Panc1 (cell line): ENCODE measurements around the gene CCDC85A. TPM values are rescaled to one million over a fixed set of nuclear protein-coding genes. Genes with fewer than 3 reads are reported as not detected.

Experiments
- ATAC-seq: fragments of 200-7000 bp; cut with Tn5 transposase; 2 replicates; pipeline ENCODE4 v1.9.1; 2020; ENCODE audit warnings: mild to moderate bottlenecking, moderate library complexity
- BruUV-seq: library from RNA; stranded (reverse); fragments of 400-500 nt; replicated peaks from 2 replicates; lab custom pipeline; 2021; lab: Mats Ljungman, UMichigan
- CTCF ChIA-PET: fragments of 300-600 bp; sonication (Branson Sonifier 250); formaldehyde crosslinking; loops from one replicate; lab custom pipeline; 2022; ENCODE audit warnings: antibody characterized with exemption; lab: Charles Lee
- POLR2A ChIA-PET: fragments of 300-600 bp; sonication (Branson Sonifier 250); formaldehyde crosslinking; loops from one replicate; lab custom pipeline; 2022; ENCODE audit warnings: antibody characterized with exemption; lab: Charles Lee
- DNase-seq: peaks from one replicate; pipeline ENCODE4 v3.0.0-alpha.2; 2010; ENCODE audit warnings: low read depth, low spot score
- H3K27ac ChIP-seq: 2 replicates; pipeline ENCODE4 v1.5.1; 2011; ENCODE audit warnings: mild to moderate bottlenecking, low read length, inconsistent platforms
- H3K27me3 ChIP-seq: fragments of 200-500 bp; sonication (Bioruptor generic); 2 replicates; pipeline ENCODE4 v1.6.0; 2014; ENCODE audit warnings: low read length, inconsistent platforms; ENCODE audit not compliant: control insufficient read depth, insufficient read depth
- H3K36me3 ChIP-seq: fragments of 200-500 bp; sonication (Bioruptor generic); 2 replicates; pipeline ENCODE4 v1.5.1; 2014; ENCODE audit warnings: inconsistent platforms, mild to moderate bottlenecking, low read length, moderate library complexity; ENCODE audit not compliant: control insufficient read depth, insufficient read depth
- H3K4me1 ChIP-seq: 2 replicates; pipeline ENCODE4 v1.5.1; 2011; ENCODE audit warnings: inconsistent platforms, mild to moderate bottlenecking, low read length, moderate library complexity; ENCODE audit not compliant: control insufficient read depth, insufficient read depth
- H3K4me3 ChIP-seq, 2 experiments: 2 replicates each; pipeline ENCODE4 v1.5.1; 2011 to 2012; ENCODE audit warnings: low read depth in 2 of 2, low read length in 2 of 2, mild to moderate bottlenecking in 2 of 2, inconsistent platforms in 1 of 2, moderate library complexity in 1 of 2
- H3K9me3 ChIP-seq: fragments of 200-500 bp; sonication (Bioruptor generic); 2 replicates; pipeline ENCODE4 v1.5.1; 2014; ENCODE audit warnings: low read depth, mild to moderate bottlenecking, inconsistent platforms, low read length, moderate library complexity; ENCODE audit not compliant: control insufficient read depth, insufficient read depth
- POLR2AphosphoS5 ChIP-seq: IDR thresholded peaks from 2 replicates; pipeline ENCODE4 v1.6.1; 2012; ENCODE audit warnings: mild to moderate bottlenecking, low read depth, low read length, moderate library complexity
- SIN3A ChIP-seq: IDR thresholded peaks from 2 replicates; pipeline ENCODE4 v1.6.1; 2012; ENCODE audit warnings: low read depth, mild to moderate bottlenecking, low read length, moderate library complexity, borderline replicate concordance; ENCODE audit not compliant: insufficient read depth
- TCF7L2 ChIP-seq: IDR thresholded peaks from 2 replicates; pipeline ENCODE4 v1.6.1; 2011; ENCODE audit warnings: mild to moderate bottlenecking, low read depth, low read length, inconsistent platforms
- in situ Hi-C: cut with HindIII; loops from 2 replicates; pipeline ENCODE4 v1.10.0; 2016; ENCODE audit warnings: low sequenced_read_pairs, low pct_unique_long_range_greater_than_20kb
- intact Hi-C: fragments of 100-400 bp; cut with micrococcal nuclease; formaldehyde crosslinking; loops from one replicate; pipeline ENCODE4 v1.10.0; 2022; ENCODE audit not compliant: unreplicated experiment
- total RNA-seq: library from RNA; stranded (reverse); gene quantifications from one replicate; pipeline ENCODE4 v1.2.1, GENCODE V29; 2021; ENCODE audit not compliant: unreplicated experiment
- TF ChIP-seq, protein P1 (sequence below), 2 experiments: IDR thresholded peaks; 2 replicates each; pipeline ENCODE4 v1.6.1; 2011 to 2012; ENCODE audit warnings: low read depth in 2 of 2, control low read depth in 1 of 2, low read length in 1 of 2, mild to moderate bottlenecking in 1 of 2, moderate library complexity in 1 of 2; ENCODE audit not compliant: insufficient read depth in 1 of 2
- TF ChIP-seq, protein P2 (sequence below): fragments of 450-650 bp; IDR thresholded peaks from 2 replicates; pipeline ENCODE4 v1.5.1; 2017; ENCODE audit warnings: mild to moderate bottlenecking

Gene CCDC85A
- total RNA-seq, 1 experiment from 2014 or later, result 0.05 TPM

DNA sequence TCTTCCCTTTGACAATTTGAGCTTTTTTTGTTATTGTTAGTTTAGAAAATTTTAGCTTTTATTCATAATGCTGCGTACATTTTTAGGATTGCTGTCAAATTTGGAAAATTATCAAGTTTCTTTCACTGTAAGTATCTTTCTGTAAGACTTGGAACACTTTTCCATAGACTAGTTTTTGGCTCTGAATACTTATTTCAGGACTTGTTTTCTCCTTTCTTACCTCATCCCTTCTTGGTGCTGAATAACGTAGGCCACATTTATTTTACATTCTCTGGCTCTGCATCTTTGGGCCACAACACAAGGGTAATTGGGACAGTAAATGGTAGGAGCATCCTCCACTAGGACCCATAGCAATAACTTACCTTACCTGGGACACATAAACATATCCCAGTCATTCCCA lies 85.1 kb downstream of the CCDC85A start:
- in situ Hi-C loops, result no loop called here
- CTCF ChIA-PET, result no interaction called here

DNA sequence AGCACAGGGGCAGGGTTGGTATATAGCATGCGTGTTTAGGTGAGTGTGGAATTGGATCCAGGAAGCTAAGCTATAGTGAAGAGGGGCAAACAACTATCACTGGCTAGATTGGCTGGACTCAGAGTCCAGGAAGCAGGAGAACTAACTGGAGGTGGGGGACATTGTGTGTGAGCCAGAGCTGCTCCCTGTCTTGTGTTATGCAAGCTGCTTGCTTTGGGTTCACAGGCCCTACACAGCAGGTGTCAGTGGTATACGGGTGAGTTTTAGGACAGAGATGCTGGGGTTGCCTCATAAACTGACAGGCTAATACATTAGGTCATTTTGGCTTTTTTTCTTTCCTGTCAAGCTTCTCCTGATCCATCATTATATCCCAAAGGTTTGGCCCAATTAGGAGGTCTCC lies 87.5 kb downstream of the CCDC85A start:
- no peak for DNase-seq
- Histone ChIP-seq H3K36me3 (no peaks in the 10 kb centered on the region), H3K27ac (no peak overlapping the region), H3K9me3 (no peaks in the 10 kb centered on the region), H3K27me3 (no peaks in the 10 kb centered on the region; the same call in 1 of the 2 replicates), H3K4me3 (no peak overlapping the region), H3K4me1 (no peaks in the 10 kb centered on the region)
- TF ChIP-seq, protein P1, sequence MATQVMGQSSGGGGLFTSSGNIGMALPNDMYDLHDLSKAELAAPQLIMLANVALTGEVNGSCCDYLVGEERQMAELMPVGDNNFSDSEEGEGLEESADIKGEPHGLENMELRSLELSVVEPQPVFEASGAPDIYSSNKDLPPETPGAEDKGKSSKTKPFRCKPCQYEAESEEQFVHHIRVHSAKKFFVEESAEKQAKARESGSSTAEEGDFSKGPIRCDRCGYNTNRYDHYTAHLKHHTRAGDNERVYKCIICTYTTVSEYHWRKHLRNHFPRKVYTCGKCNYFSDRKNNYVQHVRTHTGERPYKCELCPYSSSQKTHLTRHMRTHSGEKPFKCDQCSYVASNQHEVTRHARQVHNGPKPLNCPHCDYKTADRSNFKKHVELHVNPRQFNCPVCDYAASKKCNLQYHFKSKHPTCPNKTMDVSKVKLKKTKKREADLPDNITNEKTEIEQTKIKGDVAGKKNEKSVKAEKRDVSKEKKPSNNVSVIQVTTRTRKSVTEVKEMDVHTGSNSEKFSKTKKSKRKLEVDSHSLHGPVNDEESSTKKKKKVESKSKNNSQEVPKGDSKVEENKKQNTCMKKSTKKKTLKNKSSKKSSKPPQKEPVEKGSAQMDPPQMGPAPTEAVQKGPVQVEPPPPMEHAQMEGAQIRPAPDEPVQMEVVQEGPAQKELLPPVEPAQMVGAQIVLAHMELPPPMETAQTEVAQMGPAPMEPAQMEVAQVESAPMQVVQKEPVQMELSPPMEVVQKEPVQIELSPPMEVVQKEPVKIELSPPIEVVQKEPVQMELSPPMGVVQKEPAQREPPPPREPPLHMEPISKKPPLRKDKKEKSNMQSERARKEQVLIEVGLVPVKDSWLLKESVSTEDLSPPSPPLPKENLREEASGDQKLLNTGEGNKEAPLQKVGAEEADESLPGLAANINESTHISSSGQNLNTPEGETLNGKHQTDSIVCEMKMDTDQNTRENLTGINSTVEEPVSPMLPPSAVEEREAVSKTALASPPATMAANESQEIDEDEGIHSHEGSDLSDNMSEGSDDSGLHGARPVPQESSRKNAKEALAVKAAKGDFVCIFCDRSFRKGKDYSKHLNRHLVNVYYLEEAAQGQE (IDR thresholded peaks at IDR 0.05; ENCODE audit: insufficient read depth in 1 of 2, low read depth in 2 of 2, low read length in 1 of 2), result no peak
- TF ChIP-seq, protein P2, sequence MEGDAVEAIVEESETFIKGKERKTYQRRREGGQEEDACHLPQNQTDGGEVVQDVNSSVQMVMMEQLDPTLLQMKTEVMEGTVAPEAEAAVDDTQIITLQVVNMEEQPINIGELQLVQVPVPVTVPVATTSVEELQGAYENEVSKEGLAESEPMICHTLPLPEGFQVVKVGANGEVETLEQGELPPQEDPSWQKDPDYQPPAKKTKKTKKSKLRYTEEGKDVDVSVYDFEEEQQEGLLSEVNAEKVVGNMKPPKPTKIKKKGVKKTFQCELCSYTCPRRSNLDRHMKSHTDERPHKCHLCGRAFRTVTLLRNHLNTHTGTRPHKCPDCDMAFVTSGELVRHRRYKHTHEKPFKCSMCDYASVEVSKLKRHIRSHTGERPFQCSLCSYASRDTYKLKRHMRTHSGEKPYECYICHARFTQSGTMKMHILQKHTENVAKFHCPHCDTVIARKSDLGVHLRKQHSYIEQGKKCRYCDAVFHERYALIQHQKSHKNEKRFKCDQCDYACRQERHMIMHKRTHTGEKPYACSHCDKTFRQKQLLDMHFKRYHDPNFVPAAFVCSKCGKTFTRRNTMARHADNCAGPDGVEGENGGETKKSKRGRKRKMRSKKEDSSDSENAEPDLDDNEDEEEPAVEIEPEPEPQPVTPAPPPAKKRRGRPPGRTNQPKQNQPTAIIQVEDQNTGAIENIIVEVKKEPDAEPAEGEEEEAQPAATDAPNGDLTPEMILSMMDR, result no peak
- TF ChIP-seq POLR2AphosphoS5 (no peak), SIN3A (no peak), TCF7L2 (no peak)
- BruUV-seq, result no TSS peak
- intact Hi-C loops, result no loop called here
- in situ Hi-C loops, result no loop called here
- ChIA-PET CTCF (no interaction called here), POLR2A (no interaction called here)
- no peak for ATAC-seq

More for the DNA sequence above, 85.1 kb downstream of the CCDC85A start:
- no peaks in the 10 kb centered on the region for H3K36me3 ChIP-seq
- no TSS peak for BruUV-seq
- no peak for TF ChIP-seq TCF7L2
- no peak for TF ChIP-seq POLR2AphosphoS5
- TF ChIP-seq SIN3A, result no peak
- TF ChIP-seq, protein P2, result no peak
- TF ChIP-seq, protein P1 (IDR thresholded peaks at IDR 0.05; ENCODE audit: insufficient read depth in 1 of 2, low read depth in 2 of 2, low read length in 1 of 2), result no peak
- no peaks in the 10 kb centered on the region; the same call in 1 of the 2 replicates for H3K27me3 ChIP-seq
- POLR2A ChIA-PET, result no interaction called here
- no peak for DNase-seq
- no peak overlapping the region for H3K27ac ChIP-seq
- ATAC-seq, result no peak
- no peaks in the 10 kb centered on the region for H3K9me3 ChIP-seq
- H3K4me3 ChIP-seq, result no peak overlapping the region
- H3K4me1 ChIP-seq, result no peaks in the 10 kb centered on the region
- intact Hi-C loops, result no loop called here
